G401 (cell line): ENCODE results near the gene CDC20. TPM values are rescaled to one million over a fixed set of nuclear protein-coding genes. Genes with fewer than 3 reads are reported as not detected.

Experiments used
- DNase-seq: peaks from one replicate; pipeline ENCODE4 v3.0.0-alpha.2; 2015; ENCODE audit warnings: low spot score
- in situ Hi-C: cut with HindIII; loops from 2 replicates; pipeline ENCODE4 v1.10.0; 2016; ENCODE audit warnings: low sequenced_read_pairs, mixed read lengths
- total RNA-seq: library from RNA; depleted of rRNA; stranded (reverse); fragments of >200 nt; shearing (Covaris generic); gene quantifications from 2 replicates; pipeline ENCODE4 v1.2.3, GENCODE V29; 2014; rRNA removed

The CDC20 gene
- total RNA-seq, 1 experiment from 2014 or later = 289 TPM

DNA sequence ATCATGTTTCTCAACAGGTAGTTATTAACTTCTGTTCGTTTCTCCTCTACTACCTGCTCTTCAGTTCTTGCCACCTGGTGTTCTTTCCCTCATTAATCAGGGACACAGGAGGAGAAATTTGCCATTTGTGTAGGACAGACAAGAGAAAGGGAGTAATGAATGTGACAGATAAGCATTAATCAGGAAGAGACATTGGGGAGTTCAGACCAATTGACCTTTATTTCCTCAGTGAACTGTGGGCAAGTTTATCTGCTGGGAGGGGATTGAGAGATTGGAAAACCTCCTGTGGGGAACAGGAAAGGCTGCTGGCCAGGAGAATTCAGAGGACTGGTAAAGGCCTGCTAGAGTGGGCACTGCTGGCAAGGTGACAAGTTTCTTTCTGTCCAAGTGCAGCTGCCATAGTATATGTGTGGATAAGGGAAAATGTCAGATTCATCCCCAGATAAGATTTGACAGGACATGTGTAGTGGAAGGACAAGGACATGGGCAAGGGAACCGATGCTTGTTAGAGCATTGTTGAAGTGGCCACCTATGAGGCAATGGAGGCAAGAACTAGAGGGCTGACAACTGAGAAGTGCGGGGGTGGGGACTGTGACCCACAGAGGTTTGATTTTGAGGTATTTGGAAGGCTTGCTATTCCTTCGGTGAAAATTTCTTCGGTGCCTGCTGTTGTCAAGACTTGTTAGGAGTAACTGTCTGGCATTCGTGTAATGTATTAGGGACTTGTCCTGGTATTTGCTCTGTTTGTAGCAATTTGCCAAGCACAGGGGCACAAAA is 43.5 kb downstream of the CDC20 start:
- no peak for DNase-seq
- in situ Hi-C loops = no loop called here

DNA sequence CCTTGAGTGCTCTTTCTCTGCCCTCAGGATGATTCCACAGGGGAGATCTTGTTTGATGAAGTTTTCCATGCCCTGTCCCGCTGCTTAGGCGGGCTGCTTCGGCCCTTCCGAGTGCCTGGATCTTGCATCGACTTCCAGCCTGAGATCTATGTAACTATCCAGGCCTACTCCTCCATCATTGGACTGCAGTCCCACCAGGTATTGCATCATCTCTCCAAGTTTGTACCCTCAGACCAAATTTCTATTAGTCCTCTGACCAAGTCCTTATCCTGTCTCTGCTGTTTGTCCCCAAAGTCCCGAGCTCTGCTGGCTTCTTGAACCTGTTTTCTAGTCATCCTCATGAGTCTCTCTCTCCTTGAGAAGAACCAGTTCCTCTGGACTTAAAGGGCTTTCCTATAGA is 45.6 kb downstream of the CDC20 start:
- DNase-seq = no peak
- in situ Hi-C loops = no loop called here

DNA sequence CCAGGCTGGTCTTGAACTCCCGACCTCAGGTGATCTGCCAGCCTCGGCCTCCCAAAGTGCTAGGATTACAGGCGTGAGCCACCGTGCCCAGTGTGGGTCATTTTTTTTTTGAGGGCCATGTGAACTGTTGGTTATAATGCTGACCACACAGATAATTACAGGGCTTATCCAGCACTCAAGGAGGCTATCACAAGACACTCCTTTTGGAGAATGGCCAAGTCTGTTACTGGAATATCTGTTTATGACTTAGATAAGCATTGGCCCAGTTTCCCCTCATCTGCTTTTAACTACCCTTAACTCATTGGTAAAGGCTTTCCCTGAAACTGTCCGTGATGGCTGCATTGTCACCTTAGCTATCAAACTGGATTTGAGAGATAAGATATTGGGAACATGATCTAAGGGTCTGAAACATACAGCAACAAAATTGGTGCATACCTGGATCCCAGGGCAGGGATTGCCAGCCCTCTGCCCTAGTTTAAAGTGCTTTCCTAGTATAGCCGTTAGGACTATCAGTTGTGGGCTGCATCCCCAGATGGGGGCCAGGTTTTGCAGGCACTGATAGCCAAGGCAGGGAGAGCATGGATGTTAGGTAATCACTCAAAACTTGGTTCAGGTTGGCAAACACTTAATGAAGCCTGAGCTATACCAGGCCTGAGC is 46.6 kb downstream of the CDC20 start:
- no peak for DNase-seq
- in situ Hi-C loops = no loop called here

DNA sequence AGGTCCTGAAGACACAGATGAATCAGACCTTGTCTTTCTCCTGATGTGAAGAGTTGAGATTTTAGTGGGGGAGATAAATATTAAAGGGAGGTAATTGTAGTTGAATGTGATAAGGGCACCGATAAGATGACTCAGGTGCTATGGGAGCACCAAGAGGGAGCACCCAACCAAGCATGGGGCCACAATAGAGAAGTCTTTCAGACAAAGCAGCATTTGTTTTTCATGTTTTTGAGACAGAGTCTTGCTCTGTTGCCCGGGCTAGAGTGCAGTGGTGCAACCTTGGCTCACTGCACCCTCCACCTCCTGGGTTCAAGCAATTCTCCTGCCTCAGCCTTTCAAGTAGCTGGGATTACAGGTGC is 47.1 kb downstream of the CDC20 start:
- no peak for DNase-seq
- in situ Hi-C loops = no loop called here

DNA sequence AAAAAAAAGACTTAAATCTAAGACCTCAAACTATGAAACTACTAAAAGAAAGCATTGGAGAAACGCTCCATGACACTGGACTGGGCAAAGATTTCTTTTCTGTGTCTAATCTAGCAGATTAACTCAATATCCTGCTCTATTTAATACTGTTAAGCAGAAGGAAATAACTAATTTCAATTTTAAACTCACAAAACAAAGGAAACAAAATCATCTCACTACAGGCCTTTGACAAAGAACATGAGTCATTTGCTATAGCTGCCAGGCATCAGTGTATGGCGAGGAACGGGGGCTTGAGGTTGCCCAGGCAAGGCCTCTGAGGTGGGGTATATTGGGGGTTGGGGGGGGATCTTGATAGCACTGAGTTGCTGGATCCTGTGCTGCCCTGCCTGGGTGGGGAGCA is 51.8 kb downstream of the CDC20 start:
- in situ Hi-C loops = no loop called here
- no peak for DNase-seq

Other genes with a start within 250 kb of the CDC20 start
- 300 and 331 TPM in 2 replicates for gene EBNA1BP2, start 186.7 kb upstream of the CDC20 start, total RNA-seq
- gene CFAP57, start 186.7 kb upstream of the CDC20 start, total RNA-seq = 1.1 and 4.1 TPM in 2 replicates
- gene TMEM125, start 89.0 kb upstream of the CDC20 start, total RNA-seq = not detected in 2 replicates
- not detected in 2 replicates for gene C1orf210, start 73.4 kb upstream of the CDC20 start, total RNA-seq
- gene TIE1, start 58.0 kb upstream of the CDC20 start, total RNA-seq = not detected in 2 replicates
- not detected in 2 replicates for gene MPL, start 21.2 kb upstream of the CDC20 start, total RNA-seq
- 65.2 and 69.7 TPM in 2 replicates for gene ELOVL1, start 9.0 kb downstream of the CDC20 start, total RNA-seq
- 36.2 and 42.2 TPM in 2 replicates for gene MED8, start 30.8 kb downstream of the CDC20 start, total RNA-seq
- 4.4 and 7.0 TPM in 2 replicates for gene SZT2, start 30.9 kb downstream of the CDC20 start, total RNA-seq
- 22.3 and 30.1 TPM in 2 replicates for gene HYI, start 95.0 kb downstream of the CDC20 start, total RNA-seq
- 46.6 and 61.3 TPM in 2 replicates for gene PTPRF, start 171.9 kb downstream of the CDC20 start, total RNA-seq